ENCODE measurements around the gene DCAF5. TPM values are rescaled to one million over a fixed set of nuclear protein-coding genes. Genes with fewer than 3 reads are reported as not detected.

Gene DCAF5
- total RNA-seq, 2 donors from 2014 or later, result 20.5 to 25.4 TPM

- ATAC-seq, result no peak
Measured at GRCh38 chr14:69004731-69005431, 148.0 kb downstream of the DCAF5 start.

DNA sequence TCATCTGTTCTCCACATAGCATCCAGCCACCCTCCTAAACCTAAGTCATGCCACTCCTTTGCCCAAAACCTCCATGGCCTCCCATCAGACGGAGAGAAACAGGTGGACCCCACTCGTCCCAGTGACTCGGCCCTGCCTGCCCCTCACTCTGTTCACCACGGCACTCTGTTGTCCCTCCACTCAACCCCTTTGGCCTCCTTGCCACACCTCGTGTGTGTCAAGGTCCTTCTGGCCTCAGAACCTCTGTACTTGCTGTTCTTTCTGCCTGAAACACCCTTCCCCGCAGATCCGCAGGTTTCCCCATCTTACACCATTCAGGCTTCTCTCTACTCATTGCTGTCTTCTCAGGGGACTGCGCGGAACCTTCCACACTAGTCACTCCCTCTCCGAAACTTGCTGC lies 149.3 kb downstream of the DCAF5 start:
- intact Hi-C loops (cut with DNase I), result no loop called here
- no peak overlapping the region for H3K4me3 ChIP-seq
- TF ChIP-seq, protein P1, sequence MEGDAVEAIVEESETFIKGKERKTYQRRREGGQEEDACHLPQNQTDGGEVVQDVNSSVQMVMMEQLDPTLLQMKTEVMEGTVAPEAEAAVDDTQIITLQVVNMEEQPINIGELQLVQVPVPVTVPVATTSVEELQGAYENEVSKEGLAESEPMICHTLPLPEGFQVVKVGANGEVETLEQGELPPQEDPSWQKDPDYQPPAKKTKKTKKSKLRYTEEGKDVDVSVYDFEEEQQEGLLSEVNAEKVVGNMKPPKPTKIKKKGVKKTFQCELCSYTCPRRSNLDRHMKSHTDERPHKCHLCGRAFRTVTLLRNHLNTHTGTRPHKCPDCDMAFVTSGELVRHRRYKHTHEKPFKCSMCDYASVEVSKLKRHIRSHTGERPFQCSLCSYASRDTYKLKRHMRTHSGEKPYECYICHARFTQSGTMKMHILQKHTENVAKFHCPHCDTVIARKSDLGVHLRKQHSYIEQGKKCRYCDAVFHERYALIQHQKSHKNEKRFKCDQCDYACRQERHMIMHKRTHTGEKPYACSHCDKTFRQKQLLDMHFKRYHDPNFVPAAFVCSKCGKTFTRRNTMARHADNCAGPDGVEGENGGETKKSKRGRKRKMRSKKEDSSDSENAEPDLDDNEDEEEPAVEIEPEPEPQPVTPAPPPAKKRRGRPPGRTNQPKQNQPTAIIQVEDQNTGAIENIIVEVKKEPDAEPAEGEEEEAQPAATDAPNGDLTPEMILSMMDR (IDR thresholded peaks at IDR 0.05), result no peak
- no peak overlapping the region for H3K27ac ChIP-seq
- WGBS, 2 donors, result 78 to 84% methylated on average over 10 of the region's 10 CpGs
- H3K27me3 ChIP-seq, result no peaks in the 10 kb centered on the region
- H3K36me3 ChIP-seq (replicated peaks in 1 of 2; ENCODE audit: insufficient read depth in 1 of 2, low read depth in 2 of 2), result no peaks in the 10 kb centered on the region
- H3K9me3 ChIP-seq, result no peaks in the 10 kb centered on the region
- ATAC-seq, result no peak
- no peaks in the 10 kb centered on the region for H3K4me1 ChIP-seq
- DNase-seq, result no peak

More at GRCh38 chr14:69004731-69005431, 148.0 kb downstream of the DCAF5 start:
- Histone ChIP-seq H3K4me3 (no peak overlapping the region), H3K36me3 (replicated peaks in 1 of 2; ENCODE audit: insufficient read depth in 1 of 2, low read depth in 2 of 2) (no peaks in the 10 kb centered on the region), H3K4me1 (no peaks in the 10 kb centered on the region), H3K27ac (no peak overlapping the region), H3K9me3 (no peaks in the 10 kb centered on the region), H3K27me3 (no peaks in the 10 kb centered on the region)
- intact Hi-C loops (cut with DNase I), result no loop called here
- TF ChIP-seq, protein P1 (IDR thresholded peaks at IDR 0.05), result no peak
- TF ChIP-seq POLR2A (IDR thresholded peaks at IDR 0.05), result no peak
- no peak for DNase-seq
- WGBS, 2 donors, result 49 to 53% methylated on average over 7 of the region's 7 CpGs

DNA sequence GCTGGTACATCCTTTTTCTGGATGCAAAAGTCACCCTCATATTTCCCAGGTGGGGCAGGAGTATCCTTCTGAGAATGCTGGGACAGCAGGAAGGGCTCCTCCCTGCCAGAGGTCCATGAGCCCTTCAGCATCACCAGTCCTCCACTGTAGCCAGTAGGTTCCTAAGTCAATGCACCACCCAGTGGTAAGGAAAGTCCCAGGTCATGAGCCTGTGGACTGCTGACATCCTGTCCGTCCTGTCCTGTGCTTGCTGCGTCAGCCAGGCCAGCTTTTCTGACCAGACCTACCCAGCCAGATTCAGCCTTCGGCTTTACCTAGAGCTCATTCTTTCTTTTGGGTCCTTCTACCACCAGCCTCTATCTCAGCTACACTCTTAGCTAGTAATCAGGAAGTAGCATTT lies 150.8 kb downstream of the DCAF5 start:
- intact Hi-C loops (cut with DNase I), result no loop called here
- ATAC-seq, result peak; percentile 81
- no peak overlapping the region for H3K4me3 ChIP-seq
- DNase-seq, result peak; percentile 46 to 67 (median 62)
- no peak for TF ChIP-seq POLR2A (IDR thresholded peaks at IDR 0.05)
- TF ChIP-seq, protein P1 (IDR thresholded peaks at IDR 0.05), result peak; percentile 10 to 70 (median 51)
- no peaks in the 10 kb centered on the region for H3K27me3 ChIP-seq
- H3K36me3 ChIP-seq (replicated peaks in 1 of 2; ENCODE audit: insufficient read depth in 1 of 2, low read depth in 2 of 2), result no peaks in the 10 kb centered on the region
- H3K9me3 ChIP-seq, result no peaks in the 10 kb centered on the region
- H3K27ac ChIP-seq, result no peak overlapping the region
- 37 to 39% methylated on average over 3 of the region's 3 CpGs for WGBS, 2 donors
- H3K4me1 ChIP-seq, result no peaks in the 10 kb centered on the region

DNA sequence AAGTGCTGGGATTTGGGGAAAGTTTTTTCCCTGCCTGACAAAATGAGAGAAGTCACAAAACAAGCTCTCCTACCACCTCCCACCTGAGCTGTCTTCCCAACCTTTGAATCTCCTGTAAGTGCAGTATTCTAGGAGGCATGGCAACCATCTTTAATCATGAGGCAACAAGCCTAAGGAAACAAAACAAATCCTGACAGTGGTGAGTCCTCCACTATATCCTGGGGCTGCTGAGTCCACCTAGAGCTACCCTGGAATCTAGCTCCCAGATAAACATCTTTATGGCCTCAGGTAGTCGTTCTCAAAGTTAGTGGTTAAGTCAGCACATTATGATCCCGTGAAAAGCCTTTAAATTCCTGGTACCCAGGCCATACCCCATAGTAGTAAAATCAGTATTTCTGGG lies 151.5 kb downstream of the DCAF5 start:
- Histone ChIP-seq H3K4me1 (no peaks in the 10 kb centered on the region), H3K4me3 (no peak overlapping the region), H3K27me3 (no peaks in the 10 kb centered on the region), H3K27ac (no peak overlapping the region), H3K9me3 (no peaks in the 10 kb centered on the region), H3K36me3 (replicated peaks in 1 of 2; ENCODE audit: insufficient read depth in 1 of 2, low read depth in 2 of 2) (no peaks in the 10 kb centered on the region)
- 84 to 88% methylated on average over 2 of the region's 2 CpGs for WGBS, 2 donors
- TF ChIP-seq POLR2A (IDR thresholded peaks at IDR 0.05), result no peak
- TF ChIP-seq, protein P1 (IDR thresholded peaks at IDR 0.05), result no peak
- no peak for ATAC-seq
- intact Hi-C loops (cut with DNase I), result no loop called here
- DNase-seq, result no peak

Small RNAs within 50 kb of the gene (small RNA-seq; reads per million reads assigned to genes)
- gene RF00019 (not detected), gene RPS29P1 (not detected)

Other genes starting within 250 kb of the DCAF5 start
- 10 to 100 TPM; 84.8 to 93.6 TPM for gene ACTN1, start 173.8 kb downstream of the DCAF5 start, total RNA-seq
- gene EXD2, start 38.4 kb upstream of the DCAF5 start, total RNA-seq, result 10 to 100 TPM; 11.2 to 21.5 TPM
- gene GALNT16, start 107.0 kb upstream of the DCAF5 start, total RNA-seq, result 1 to 10 TPM; 1.3 to 5.6 TPM
- gene ERH, start 245.2 kb upstream of the DCAF5 start, total RNA-seq, result 10 to 100 TPM; 35.5 to 64.6 TPM
- 10 to 100 TPM; 36.3 to 38.2 TPM for gene SLC39A9, start 245.6 kb upstream of the DCAF5 start, total RNA-seq